Activated naive CD4-positive, alpha-beta T cell treated with anti-CD3 and anti-CD28 coated beads for 36 hours (primary cell): ENCODE results near the gene TIGD2. TPM values are rescaled to one million over a fixed set of nuclear protein-coding genes. Genes with fewer than 3 reads are reported as not detected.

ENCODE experiments used
- CTCF ChIA-PET: fragments of 350-600 bp; sonication (Branson Sonifier 250); formaldehyde crosslinking; loops from one replicate; lab custom pipeline; 2021; ENCODE audit warnings: antibody characterized with exemption; lab: Charles Lee
- DNase-seq: peaks from one replicate; pipeline ENCODE4 v3.0.0-alpha.2; 2020
- H3K27ac Mint-ChIP-seq: one replicate; pipeline ENCODE4 v1.8.0; 2021; ENCODE audit warnings: mild to moderate bottlenecking, mixed read lengths
- H3K27me3 Mint-ChIP-seq: one replicate; pipeline ENCODE4 v1.8.0; 2021; ENCODE audit warnings: low read depth, mixed read lengths
- H3K36me3 Mint-ChIP-seq: one replicate; pipeline ENCODE4 v1.8.0; 2021; ENCODE audit warnings: low read depth, mixed read lengths
- H3K4me1 Mint-ChIP-seq: one replicate; pipeline ENCODE4 v1.8.0; 2021; ENCODE audit warnings: low read depth, mixed read lengths
- H3K4me3 Mint-ChIP-seq: one replicate; pipeline ENCODE4 v1.8.0; 2021; ENCODE audit warnings: mild to moderate bottlenecking, moderate library complexity, mixed read lengths
- H3K9me3 Mint-ChIP-seq: one replicate; pipeline ENCODE4 v1.8.0; 2021; ENCODE audit warnings: mixed read lengths
- intact Hi-C: fragments of 100-400 bp; cut with micrococcal nuclease; formaldehyde crosslinking; loops from one replicate; pipeline ENCODE4 v1.15.1; 2023
- total RNA-seq, 2 experiments: library from RNA; stranded (reverse); gene quantifications; one replicate each; pipeline ENCODE4 v1.2.3, GENCODE V29; 2021

TIGD2 gene
- 1 to 10 TPM; 1.1 to 1.3 TPM for total RNA-seq

DNA sequence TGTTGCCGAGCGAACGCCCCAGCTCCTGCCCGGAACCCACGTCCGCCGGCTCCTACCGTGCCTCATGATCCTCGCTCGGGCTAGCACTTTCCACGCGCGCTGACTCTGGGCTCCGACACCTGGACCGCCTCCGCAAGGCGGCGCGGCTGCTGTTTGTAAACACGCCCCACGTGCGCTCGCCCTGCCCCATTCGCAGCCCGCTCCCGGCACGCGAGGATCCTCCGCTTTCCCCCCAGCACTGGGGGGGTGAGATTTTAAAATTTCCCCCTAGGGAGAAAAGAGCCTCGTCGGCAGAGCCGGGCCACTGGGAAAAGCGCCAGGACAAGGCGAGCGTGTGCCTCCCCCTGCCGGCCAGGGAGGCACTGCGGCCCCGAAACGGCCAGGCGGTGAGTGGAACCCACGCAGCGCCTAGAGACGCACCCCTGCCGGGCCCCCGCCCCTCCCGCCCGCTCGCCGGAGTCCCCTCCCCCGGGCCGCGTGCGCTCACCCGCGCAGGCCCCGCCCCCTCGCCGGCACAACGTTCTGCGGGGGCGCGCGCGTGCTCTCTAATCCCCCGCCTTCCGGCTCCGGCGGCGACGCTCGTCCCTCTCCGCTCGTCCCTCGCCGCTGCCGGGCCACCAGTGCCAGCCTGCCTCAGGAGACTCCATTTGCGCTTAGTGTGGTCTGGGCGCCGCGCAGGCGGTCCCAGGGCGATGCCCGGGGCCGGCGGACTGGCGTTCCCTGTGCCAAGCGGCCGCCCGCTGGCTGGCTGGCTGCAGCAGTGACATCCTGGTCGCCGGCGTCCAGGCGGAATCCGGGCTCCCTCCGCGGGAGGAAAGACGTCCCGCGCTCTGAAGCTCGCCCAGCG, at the start of gene TIGD2:
Gene TIGD2, plus strand, starts transcription at position 548 of the 847 bp plus-strand sequence. CDS start 1,442 bp downstream, outside the sequence.
- H3K36me3 Mint-ChIP-seq: peaks cover 19% of the 10 kb centered on the region
- intact Hi-C loops: loop anchor here (1.0 to 5.0 kb wide), 10 partner anchors 10 to 829 kb away; partner anchors contain the start of genes HERC3, NAP1L5, PPM1K and PYURF
- H3K27me3 Mint-ChIP-seq: peaks cover 18% of the 10 kb centered on the region
- peak; percentile 81 for DNase-seq
- no peak within 1 kb of the TSS for H3K27ac Mint-ChIP-seq
- peak within 1 kb of the TSS; percentile 76 for H3K4me3 Mint-ChIP-seq
- H3K4me1 Mint-ChIP-seq: peaks cover 11% of the 10 kb centered on the region
- CTCF ChIA-PET: no interaction called here
- H3K9me3 Mint-ChIP-seq: peaks cover 34% of the 10 kb centered on the region

DNA sequence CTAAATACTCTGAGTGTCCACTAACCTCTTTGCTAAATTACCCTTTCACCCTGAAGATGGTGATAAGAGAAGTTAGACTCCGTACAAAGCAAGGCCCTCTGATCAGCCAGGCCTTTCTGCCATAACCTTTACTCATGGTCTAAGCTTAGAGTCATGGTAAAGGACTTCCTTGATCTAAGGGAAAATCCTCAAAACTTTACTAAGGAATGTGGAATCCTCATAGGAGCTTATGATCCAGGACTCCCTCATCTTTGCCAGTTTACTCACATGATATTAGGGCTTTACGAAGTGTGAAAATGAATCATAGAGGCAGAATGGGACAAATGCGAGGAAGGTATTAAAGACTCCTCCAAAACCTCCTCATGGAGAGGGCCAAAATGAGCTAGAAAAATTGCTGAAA, 46.5 kb upstream of the TIGD2 start:
- intact Hi-C loops: no loop called here
- H3K4me3 Mint-ChIP-seq: no peak overlapping the region
- peaks cover 4% of the 10 kb centered on the region for H3K9me3 Mint-ChIP-seq
- H3K27ac Mint-ChIP-seq: no peak overlapping the region
- H3K36me3 Mint-ChIP-seq: no peaks in the 10 kb centered on the region
- peaks cover 3% of the 10 kb centered on the region for H3K4me1 Mint-ChIP-seq
- no peak for DNase-seq
- CTCF ChIA-PET: interaction anchor here (2.4 kb wide), 1 partner anchor 8 kb away, joined by 8 read pairs; the partner anchor contains the start of gene FAM13A
- peaks cover 1% of the 10 kb centered on the region for H3K27me3 Mint-ChIP-seq

DNA sequence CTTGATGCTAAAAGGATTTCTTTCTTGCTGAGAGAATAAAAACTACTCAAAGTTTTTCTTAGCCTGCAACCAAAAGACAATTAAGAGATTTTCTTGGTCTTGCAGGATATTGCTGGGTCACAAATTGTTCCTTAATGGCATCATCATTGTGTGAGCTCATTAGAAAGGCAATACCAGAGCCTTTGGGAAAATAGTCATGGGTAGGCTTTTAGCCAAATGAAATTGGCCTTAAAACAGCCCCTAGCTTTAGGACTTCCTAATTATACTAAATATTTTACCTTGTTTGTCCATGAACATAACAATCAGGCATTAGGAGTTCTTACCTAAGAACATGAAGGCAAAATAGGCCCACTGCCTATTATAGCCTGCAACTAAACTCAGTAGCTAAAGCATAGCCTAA, 43.9 kb upstream of the TIGD2 start:
- no peak overlapping the region for H3K4me3 Mint-ChIP-seq
- intact Hi-C loops: no loop called here
- no peaks in the 10 kb centered on the region for H3K36me3 Mint-ChIP-seq
- no peaks in the 10 kb centered on the region for H3K9me3 Mint-ChIP-seq
- no peak for DNase-seq
- CTCF ChIA-PET: no interaction called here
- peaks cover 1% of the 10 kb centered on the region for H3K27me3 Mint-ChIP-seq
- peaks cover 3% of the 10 kb centered on the region for H3K4me1 Mint-ChIP-seq
- no peak overlapping the region for H3K27ac Mint-ChIP-seq

DNA sequence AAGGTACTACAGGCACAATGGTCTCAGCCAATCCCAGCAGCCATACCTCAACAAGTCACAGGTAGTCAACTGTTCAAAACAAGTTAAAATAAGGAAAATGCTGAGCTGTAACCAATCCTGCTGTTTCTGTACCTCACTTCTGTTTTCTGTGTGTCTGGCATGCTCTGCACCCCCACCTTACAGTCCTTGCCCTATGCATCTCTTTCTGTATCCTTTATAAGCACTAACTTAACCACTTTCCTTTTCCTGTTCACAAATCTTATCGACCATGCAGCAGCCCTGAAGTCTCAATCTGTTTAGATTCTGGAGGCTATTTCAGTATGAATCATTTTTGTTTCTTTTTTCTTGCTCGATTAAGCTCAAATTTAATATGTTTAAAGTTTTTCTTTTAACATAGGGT, 41.9 kb upstream of the TIGD2 start:
- intact Hi-C loops: no loop called here
- no peak overlapping the region for H3K27ac Mint-ChIP-seq
- CTCF ChIA-PET: interaction anchor here (0.5 kb wide), 1 partner anchor 126 kb away, joined by 3 read pairs; no protein-coding TSS in a partner anchor
- H3K4me3 Mint-ChIP-seq: no peak overlapping the region
- H3K9me3 Mint-ChIP-seq: no peaks in the 10 kb centered on the region
- peaks cover 3% of the 10 kb centered on the region for H3K4me1 Mint-ChIP-seq
- H3K27me3 Mint-ChIP-seq: peaks cover 1% of the 10 kb centered on the region
- peak; percentile 9 for DNase-seq
- H3K36me3 Mint-ChIP-seq: no peaks in the 10 kb centered on the region

DNA sequence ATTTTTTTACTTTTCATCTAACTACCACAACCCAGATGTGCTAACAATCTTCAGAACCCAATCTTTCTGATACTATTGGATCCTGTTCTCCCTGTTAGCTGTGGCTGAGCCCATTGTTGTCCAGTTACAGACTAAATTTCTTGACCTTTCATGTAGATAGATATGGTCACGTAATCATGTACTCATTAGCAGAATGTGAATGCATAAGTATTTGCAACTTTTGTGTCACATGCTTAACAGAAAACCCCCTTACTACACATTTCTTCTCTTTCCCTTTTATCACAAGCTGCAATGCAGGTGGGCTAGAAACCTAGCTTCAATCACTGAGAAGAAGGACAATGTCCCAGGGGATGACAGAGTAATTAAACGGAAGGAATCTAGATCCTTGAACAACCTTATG, 41.3 kb upstream of the TIGD2 start:
- no peaks in the 10 kb centered on the region for H3K36me3 Mint-ChIP-seq
- CTCF ChIA-PET: interaction anchor here (0.5 kb wide), 1 partner anchor 127 kb away, joined by 3 read pairs; no protein-coding TSS in a partner anchor
- H3K4me3 Mint-ChIP-seq: no peak overlapping the region
- no peak overlapping the region for H3K27ac Mint-ChIP-seq
- peaks cover 1% of the 10 kb centered on the region for H3K27me3 Mint-ChIP-seq
- no peaks in the 10 kb centered on the region for H3K9me3 Mint-ChIP-seq
- no peak for DNase-seq
- intact Hi-C loops: no loop called here
- peaks cover 3% of the 10 kb centered on the region for H3K4me1 Mint-ChIP-seq

DNA sequence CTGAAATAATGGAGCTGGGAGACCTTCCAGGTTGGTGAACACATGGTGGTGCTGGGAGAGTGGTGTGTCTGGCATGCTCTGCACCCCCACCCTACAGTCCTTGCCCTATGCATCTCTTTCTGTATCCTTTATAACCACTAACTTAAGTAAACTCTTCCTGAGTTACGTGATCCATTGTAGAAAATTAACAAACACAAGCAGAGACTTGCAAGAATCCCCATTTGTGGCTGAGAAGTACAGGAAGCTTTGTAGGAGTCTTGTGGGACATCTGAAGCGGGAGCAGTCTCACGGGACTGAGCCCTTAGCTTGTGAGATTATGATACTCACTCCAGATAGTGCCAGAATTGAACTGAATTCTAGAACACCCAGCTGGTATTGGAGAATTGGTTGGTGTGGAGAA, 40.0 kb upstream of the TIGD2 start:
- peaks cover 3% of the 10 kb centered on the region for H3K4me1 Mint-ChIP-seq
- intact Hi-C loops: no loop called here
- H3K36me3 Mint-ChIP-seq: no peaks in the 10 kb centered on the region
- H3K4me3 Mint-ChIP-seq: no peak overlapping the region
- H3K27me3 Mint-ChIP-seq: peaks cover 1% of the 10 kb centered on the region
- H3K9me3 Mint-ChIP-seq: no peaks in the 10 kb centered on the region
- CTCF ChIA-PET: no interaction called here
- no peak for DNase-seq
- H3K27ac Mint-ChIP-seq: no peak overlapping the region

DNA sequence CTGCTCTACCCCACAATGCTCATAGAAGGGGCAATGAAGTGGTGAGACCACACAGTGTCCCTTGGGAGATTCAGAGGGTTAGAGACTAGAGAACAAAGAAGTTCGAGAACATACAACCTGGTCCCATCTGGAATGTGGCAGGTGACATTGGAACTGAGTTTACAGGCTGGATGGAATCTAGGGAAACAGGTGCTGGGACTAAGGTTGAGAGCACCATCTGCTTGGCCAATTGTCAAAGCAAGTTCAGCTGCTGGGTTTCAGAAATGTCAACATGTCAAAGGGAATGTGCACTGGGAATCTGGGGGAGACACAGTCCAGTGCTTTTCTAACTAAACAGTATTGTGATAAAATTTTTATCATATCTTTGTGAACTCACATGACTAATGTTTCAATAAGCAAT, 38.4 kb upstream of the TIGD2 start:
- H3K9me3 Mint-ChIP-seq: peaks cover 14% of the 10 kb centered on the region
- peaks cover 3% of the 10 kb centered on the region for H3K4me1 Mint-ChIP-seq
- CTCF ChIA-PET: no interaction called here
- H3K4me3 Mint-ChIP-seq: no peak overlapping the region
- peaks cover 4% of the 10 kb centered on the region for H3K36me3 Mint-ChIP-seq
- H3K27ac Mint-ChIP-seq: no peak overlapping the region
- no peak for DNase-seq
- intact Hi-C loops: no loop called here
- peaks cover 6% of the 10 kb centered on the region for H3K27me3 Mint-ChIP-seq

DNA sequence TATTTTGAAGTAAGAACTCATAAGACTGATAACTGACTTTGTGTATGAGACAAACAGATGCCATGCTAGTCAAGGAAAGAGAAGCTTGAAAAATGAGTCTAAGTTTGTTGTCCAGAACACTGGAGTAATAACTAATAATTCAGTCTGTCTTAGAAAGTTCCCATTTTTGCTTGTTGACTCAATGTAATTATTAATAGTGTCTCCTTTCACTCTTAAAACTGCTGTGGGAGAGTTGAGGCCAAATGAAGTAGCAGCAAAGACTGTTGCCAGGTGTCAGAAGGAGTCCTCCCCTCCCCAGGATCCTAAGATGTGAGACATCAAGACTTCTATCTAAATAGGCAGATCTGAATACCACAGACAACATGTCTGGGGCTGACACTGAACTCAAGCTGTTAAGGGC, 33.6 kb upstream of the TIGD2 start:
- Mint-ChIP-seq H3K36me3 (peaks cover 6% of the 10 kb centered on the region), H3K27me3 (peaks cover 8% of the 10 kb centered on the region), H3K27ac (no peak overlapping the region), H3K9me3 (peaks cover 24% of the 10 kb centered on the region), H3K4me3 (no peak overlapping the region), H3K4me1 (peaks cover 12% of the 10 kb centered on the region)
- intact Hi-C loops: no loop called here
- no peak for DNase-seq
- CTCF ChIA-PET: no interaction called here

DNA sequence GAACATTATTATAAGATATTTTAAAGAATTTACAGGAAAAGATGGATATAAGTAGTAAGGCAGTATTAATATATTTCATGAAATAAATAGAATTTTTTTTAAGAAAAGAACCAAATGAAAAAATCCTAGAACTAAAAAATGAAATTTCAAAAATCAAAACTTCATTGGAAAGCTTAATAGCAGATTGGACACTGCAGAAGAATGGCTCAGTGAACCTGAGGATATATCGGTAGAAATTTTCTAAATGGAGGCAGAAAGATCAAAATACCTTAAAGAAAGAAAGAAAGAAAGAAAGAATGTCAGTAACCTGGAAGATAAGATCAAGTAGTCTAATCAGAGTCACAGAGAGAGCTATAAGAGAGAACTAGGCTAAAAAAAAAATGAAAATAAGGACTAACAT, 33.0 kb upstream of the TIGD2 start:
- peaks cover 6% of the 10 kb centered on the region for H3K36me3 Mint-ChIP-seq

DNA sequence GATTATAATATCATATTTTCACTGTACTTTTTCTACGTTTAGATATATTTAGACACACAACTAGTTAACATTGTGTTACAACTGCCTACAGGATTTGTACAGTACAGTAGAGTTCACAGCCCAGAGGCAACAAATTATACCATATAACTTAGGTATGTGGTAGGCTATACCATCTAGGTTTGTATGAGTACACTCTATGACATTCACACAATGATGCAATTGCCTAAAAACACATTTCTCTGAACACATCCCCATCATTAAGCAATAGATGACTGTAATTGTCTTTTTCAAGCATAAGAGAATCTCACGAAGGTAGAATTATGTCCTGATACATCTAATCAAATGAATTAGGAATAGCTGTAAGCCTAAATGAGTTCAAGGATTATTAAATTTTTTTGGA, 12.3 kb upstream of the TIGD2 start:
- no peak overlapping the region for H3K4me3 Mint-ChIP-seq
- no peak for DNase-seq
- H3K27me3 Mint-ChIP-seq: peaks cover 3% of the 10 kb centered on the region
- CTCF ChIA-PET: no interaction called here
- H3K4me1 Mint-ChIP-seq: peaks cover 25% of the 10 kb centered on the region
- intact Hi-C loops: no loop called here
- no peaks in the 10 kb centered on the region for H3K36me3 Mint-ChIP-seq
- no peak overlapping the region for H3K27ac Mint-ChIP-seq
- peaks cover 3% of the 10 kb centered on the region for H3K9me3 Mint-ChIP-seq

More for the DNA sequence above, 33.0 kb upstream of the TIGD2 start:
- CTCF ChIA-PET: no interaction called here
- Mint-ChIP-seq H3K4me1 (peaks cover 12% of the 10 kb centered on the region), H3K9me3 (peaks cover 24% of the 10 kb centered on the region), H3K27me3 (peaks cover 8% of the 10 kb centered on the region), H3K4me3 (no peak overlapping the region), H3K27ac (no peak overlapping the region)
- DNase-seq: no peak
- intact Hi-C loops: no loop called here

DNA sequence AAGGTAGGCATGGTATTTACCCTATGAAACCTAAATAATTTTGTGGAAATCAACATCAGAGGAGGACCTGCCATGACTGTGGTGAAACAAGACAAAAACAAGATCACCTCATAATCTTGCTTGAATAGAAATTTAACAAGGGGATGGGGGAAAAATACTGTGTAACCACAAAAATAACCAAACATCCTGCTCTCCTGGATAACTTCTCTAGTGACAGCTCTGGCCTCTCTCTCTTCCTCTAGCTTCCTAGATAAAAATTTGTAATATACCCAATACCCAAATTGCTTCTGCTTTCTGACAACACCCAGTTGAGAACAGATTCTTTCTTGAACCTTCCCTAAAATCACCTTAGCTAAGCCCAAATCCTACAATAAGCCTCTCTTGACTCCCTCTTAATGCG, 11.9 kb upstream of the TIGD2 start:
- H3K27ac Mint-ChIP-seq: no peak overlapping the region
- no peak for DNase-seq
- H3K4me3 Mint-ChIP-seq: no peak overlapping the region
- peaks cover 25% of the 10 kb centered on the region for H3K4me1 Mint-ChIP-seq
- H3K27me3 Mint-ChIP-seq: peaks cover 3% of the 10 kb centered on the region
- intact Hi-C loops: no loop called here
- peaks cover 3% of the 10 kb centered on the region for H3K9me3 Mint-ChIP-seq
- H3K36me3 Mint-ChIP-seq: no peaks in the 10 kb centered on the region
- CTCF ChIA-PET: no interaction called here

DNA sequence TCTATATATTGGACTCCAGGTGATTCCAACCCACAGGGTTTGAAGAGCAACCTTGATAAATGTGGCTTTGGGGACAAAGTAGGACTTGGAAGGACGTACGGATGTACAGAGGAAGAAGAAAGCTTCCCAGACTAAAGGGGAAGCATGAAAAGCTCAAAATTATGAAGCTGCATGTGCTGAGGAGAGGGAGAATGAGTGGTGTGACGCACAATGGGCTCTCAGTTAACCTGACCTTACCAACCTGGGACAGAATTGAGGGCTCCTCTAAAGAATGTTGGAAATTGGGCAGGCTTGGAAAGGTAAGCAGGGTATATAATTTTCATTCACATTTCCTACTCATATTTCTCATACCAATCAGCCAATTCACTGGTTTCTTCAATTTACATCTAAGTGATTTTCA, 10.5 kb upstream of the TIGD2 start:
- H3K9me3 Mint-ChIP-seq: no peaks in the 10 kb centered on the region
- H3K27me3 Mint-ChIP-seq: peaks cover 3% of the 10 kb centered on the region
- no peaks in the 10 kb centered on the region for H3K36me3 Mint-ChIP-seq
- peak overlapping the region; percentile 48 for H3K27ac Mint-ChIP-seq
- H3K4me3 Mint-ChIP-seq: no peak overlapping the region
- intact Hi-C loops: loop anchor here (1.0 to 10.0 kb wide), 5 partner anchors 10 to 716 kb away; partner anchors contain the start of gene TIGD2
- peaks cover 25% of the 10 kb centered on the region for H3K4me1 Mint-ChIP-seq
- CTCF ChIA-PET: no interaction called here
- no peak for DNase-seq
